SU-DHL-6 (cell line): Measurements from ENCODE around the gene FPGS.

Experiments
- H2AFZ ChIP-seq: fragments of 200-600 bp; sonication (generic); 2 replicates; pipeline ENCODE4 v1.6.1; 2014; ENCODE audit warnings: low read depth, mild to moderate bottlenecking, moderate library complexity, mixed read lengths, antibody characterized with exemption, low read length; ENCODE audit not compliant: severe bottlenecking
- H3F3A ChIP-seq: fragments of 200-600 bp; shearing (Covaris generic); 2 replicates; pipeline ENCODE4 v1.6.0; 2016; ENCODE audit warnings: antibody characterized with exemption, mild to moderate bottlenecking; ENCODE audit not compliant: insufficient read depth
- H3K27ac ChIP-seq: fragments of 200-600 bp; sonication (generic); 2 replicates; pipeline ENCODE4 v1.5.1; 2016; ENCODE audit warnings: low read depth, mild to moderate bottlenecking, low read length, moderate library complexity, mixed read lengths
- H3K27me3 ChIP-seq: fragments of 200-600 bp; sonication (generic), shearing (Covaris generic); 2 replicates; pipeline ENCODE4 v1.6.0; 2014; ENCODE audit warnings: mild to moderate bottlenecking, low read length
- H3K36me3 ChIP-seq: fragments of 200-600 bp; sonication (generic); 2 replicates; pipeline ENCODE4 v1.6.1; 2014; ENCODE audit warnings: mild to moderate bottlenecking, low read length, mixed read lengths
- H3K4me2 ChIP-seq: fragments of 300-600, 200-600 bp; shearing (Covaris generic), sonication (generic); 2 replicates; pipeline ENCODE4 v1.6.0; 2014; ENCODE audit warnings: low read length, low read depth, mild to moderate bottlenecking; ENCODE audit not compliant: poor library complexity, severe bottlenecking
- H3K4me3 ChIP-seq: fragments of 200-600 bp; sonication (generic); 2 replicates; pipeline ENCODE4 v1.5.1; 2014; ENCODE audit warnings: antibody characterized with exemption, low read length, mild to moderate bottlenecking, mixed read lengths; ENCODE audit not compliant: insufficient read depth, poor library complexity, severe bottlenecking
- H3K79me2 ChIP-seq: fragments of 200-600 bp; sonication (generic); 2 replicates; pipeline ENCODE4 v1.6.1; 2014; ENCODE audit warnings: mild to moderate bottlenecking, low read length, moderate library complexity; ENCODE audit not compliant: insufficient read depth
- H3K9ac ChIP-seq: fragments of 200-600 bp; sonication (generic); 2 replicates; pipeline ENCODE4 v1.7.0; 2014; ENCODE audit warnings: mild to moderate bottlenecking, low read length
- H3K9me2 ChIP-seq: fragments of 200-600 bp; sonication (generic); replicated peaks from 2 replicates; pipeline ENCODE4 v1.6.1; 2014; ENCODE audit warnings: low read length; ENCODE audit not compliant: insufficient read depth
- H3K9me3 ChIP-seq: fragments of 200-600 bp; sonication (generic); 2 replicates; pipeline ENCODE4 v1.6.1; 2014; ENCODE audit warnings: low read length, mixed read lengths; ENCODE audit not compliant: insufficient read depth
- H4K20me1 ChIP-seq: fragments of 200-600 bp; sonication (generic); 2 replicates; pipeline ENCODE4 v1.6.1; 2014; ENCODE audit warnings: low read depth, mild to moderate bottlenecking, antibody characterized with exemption, low read length, moderate library complexity, mixed read lengths
- EZH2phosphoT487 ChIP-seq: fragments of 200-600 bp; sonication (generic), shearing (Covaris generic); conservative IDR thresholded peaks from 2 replicates; pipeline ENCODE4 v1.6.1; 2018; ENCODE audit warnings: mild to moderate bottlenecking, antibody characterized with exemption, low read length, moderate library complexity, mixed read lengths
- TF ChIP-seq, protein P1 (sequence below): fragments of 200-600 bp; sonication (generic); IDR thresholded peaks from one replicate; pipeline ENCODE4 v1.5.1; 2017; ENCODE audit warnings: antibody characterized with exemption, mild to moderate bottlenecking, low read length, moderate library complexity; ENCODE audit not compliant: insufficient read depth, poor library complexity, severe bottlenecking

FPGS gene

GRCh38 chr9:127767410-127767809 is 35.3 kb upstream of the FPGS start:
- Histone ChIP-seq H3F3A (peaks cover 4% of the 10 kb centered on the region), H3K9ac (no peak overlapping the region), H3K4me3 (no peak overlapping the region), H3K36me3 (no peaks in the 10 kb centered on the region), H3K9me2 (no peaks in the 10 kb centered on the region), H3K27ac (no peak overlapping the region), H4K20me1 (no peaks in the 10 kb centered on the region), H3K27me3 (no peaks in the 10 kb centered on the region), H3K4me2 (no peak overlapping the region), H3K9me3 (no peaks in the 10 kb centered on the region), H3K79me2 (no peaks in the 10 kb centered on the region), H2AFZ (no peak overlapping the region)
- TF ChIP-seq EZH2phosphoT487 = no peak
- TF ChIP-seq, protein P1, sequence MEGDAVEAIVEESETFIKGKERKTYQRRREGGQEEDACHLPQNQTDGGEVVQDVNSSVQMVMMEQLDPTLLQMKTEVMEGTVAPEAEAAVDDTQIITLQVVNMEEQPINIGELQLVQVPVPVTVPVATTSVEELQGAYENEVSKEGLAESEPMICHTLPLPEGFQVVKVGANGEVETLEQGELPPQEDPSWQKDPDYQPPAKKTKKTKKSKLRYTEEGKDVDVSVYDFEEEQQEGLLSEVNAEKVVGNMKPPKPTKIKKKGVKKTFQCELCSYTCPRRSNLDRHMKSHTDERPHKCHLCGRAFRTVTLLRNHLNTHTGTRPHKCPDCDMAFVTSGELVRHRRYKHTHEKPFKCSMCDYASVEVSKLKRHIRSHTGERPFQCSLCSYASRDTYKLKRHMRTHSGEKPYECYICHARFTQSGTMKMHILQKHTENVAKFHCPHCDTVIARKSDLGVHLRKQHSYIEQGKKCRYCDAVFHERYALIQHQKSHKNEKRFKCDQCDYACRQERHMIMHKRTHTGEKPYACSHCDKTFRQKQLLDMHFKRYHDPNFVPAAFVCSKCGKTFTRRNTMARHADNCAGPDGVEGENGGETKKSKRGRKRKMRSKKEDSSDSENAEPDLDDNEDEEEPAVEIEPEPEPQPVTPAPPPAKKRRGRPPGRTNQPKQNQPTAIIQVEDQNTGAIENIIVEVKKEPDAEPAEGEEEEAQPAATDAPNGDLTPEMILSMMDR = no peak

GRCh38 chr9:127767909-127768331 is 34.8 kb upstream of the FPGS start:
- Histone ChIP-seq H3K36me3 (no peaks in the 10 kb centered on the region), H3F3A (peaks cover 4% of the 10 kb centered on the region), H3K9me2 (no peaks in the 10 kb centered on the region), H3K27me3 (no peaks in the 10 kb centered on the region), H3K79me2 (no peaks in the 10 kb centered on the region), H3K27ac (no peak overlapping the region), H3K4me3 (no peak overlapping the region), H2AFZ (no peak overlapping the region), H4K20me1 (no peaks in the 10 kb centered on the region), H3K9ac (no peak overlapping the region), H3K4me2 (no peak overlapping the region), H3K9me3 (no peaks in the 10 kb centered on the region)
- TF ChIP-seq, protein P1 = no peak
- TF ChIP-seq EZH2phosphoT487 = no peak

- Histone ChIP-seq H3K27ac (no peak overlapping the region), H3K36me3 (no peaks in the 10 kb centered on the region), H4K20me1 (no peaks in the 10 kb centered on the region), H3K9me2 (no peaks in the 10 kb centered on the region), H3K9me3 (no peaks in the 10 kb centered on the region), H3K4me3 (no peak overlapping the region), H3K4me2 (no peak overlapping the region), H2AFZ (no peak overlapping the region), H3F3A (peaks cover 7% of the 10 kb centered on the region), H3K27me3 (no peaks in the 10 kb centered on the region), H3K9ac (no peak overlapping the region), H3K79me2 (no peaks in the 10 kb centered on the region)
- TF ChIP-seq EZH2phosphoT487 = no peak
- TF ChIP-seq, protein P1 = no peak
Measured at GRCh38 chr9:127768698-127769097, 34.0 kb upstream of the FPGS start.
